Measurements from ENCODE around the gene CBLL1.

CBLL1 gene

GRCh38 chr7:107799647-107800264, 55.8 kb downstream of the CBLL1 start:
- TF ChIP-seq CTCF (IDR thresholded peaks at IDR 0.05; ENCODE audit: control insufficient read depth, insufficient read depth, low read depth, low read length, missing control alignments) = no peak
- H3K4me3 ChIP-seq (ENCODE audit: control insufficient read depth, low read depth, low read length) = no peak overlapping the region
- DNase-seq (ENCODE audit: low read depth) = no peak

GRCh38 chr7:107803009-107803610, 59.2 kb downstream of the CBLL1 start, which contains the start of gene SLC26A3:
Gene SLC26A3, minus strand, starts transcription at chr7:107803223. Its CDS starts 8,714 bp downstream, at chr7:107794509.
- DNase-seq (ENCODE audit: low read depth) = no peak
- H3K4me3 ChIP-seq (ENCODE audit: control insufficient read depth, low read depth, low read length) = no peak within 1 kb of the TSS
- no peak for TF ChIP-seq CTCF (IDR thresholded peaks at IDR 0.05; ENCODE audit: control insufficient read depth, insufficient read depth, low read depth, low read length, missing control alignments)

- H3K4me3 ChIP-seq (ENCODE audit: control insufficient read depth, low read depth, low read length) = no peak overlapping the region
- no peak for TF ChIP-seq CTCF (IDR thresholded peaks at IDR 0.05; ENCODE audit: control insufficient read depth, insufficient read depth, low read depth, low read length, missing control alignments)
- no peak for DNase-seq (ENCODE audit: low read depth)
These were observed 65.2 kb downstream of the CBLL1 start for GRCh38 chr7:107809179-107809578.

- no peak for TF ChIP-seq CTCF (IDR thresholded peaks at IDR 0.05; ENCODE audit: control insufficient read depth, insufficient read depth, low read depth, low read length, missing control alignments)
- no peak overlapping the region for H3K4me3 ChIP-seq (ENCODE audit: control insufficient read depth, low read depth, low read length)
- DNase-seq (ENCODE audit: low read depth) = no peak
These were observed 66.7 kb downstream of the CBLL1 start for GRCh38 chr7:107810626-107811025.

Measured in AG09309 (cell line).